Epithelial cell of alveolus of lung (primary cell): ENCODE measurements around the gene MTNR1A. TPM values are rescaled to one million over a fixed set of nuclear protein-coding genes. Genes with fewer than 3 reads are reported as not detected.

Experiments
- total RNA-seq: library from RNA; depleted of rRNA; stranded (reverse); fragments of >200 nt; gene quantifications from 2 replicates; pipeline ENCODE4 v1.2.1, GENCODE V29; 2015

The MTNR1A gene
- 0.48 TPM in 1 of 2 replicates, not detected in the other for total RNA-seq

DNA sequence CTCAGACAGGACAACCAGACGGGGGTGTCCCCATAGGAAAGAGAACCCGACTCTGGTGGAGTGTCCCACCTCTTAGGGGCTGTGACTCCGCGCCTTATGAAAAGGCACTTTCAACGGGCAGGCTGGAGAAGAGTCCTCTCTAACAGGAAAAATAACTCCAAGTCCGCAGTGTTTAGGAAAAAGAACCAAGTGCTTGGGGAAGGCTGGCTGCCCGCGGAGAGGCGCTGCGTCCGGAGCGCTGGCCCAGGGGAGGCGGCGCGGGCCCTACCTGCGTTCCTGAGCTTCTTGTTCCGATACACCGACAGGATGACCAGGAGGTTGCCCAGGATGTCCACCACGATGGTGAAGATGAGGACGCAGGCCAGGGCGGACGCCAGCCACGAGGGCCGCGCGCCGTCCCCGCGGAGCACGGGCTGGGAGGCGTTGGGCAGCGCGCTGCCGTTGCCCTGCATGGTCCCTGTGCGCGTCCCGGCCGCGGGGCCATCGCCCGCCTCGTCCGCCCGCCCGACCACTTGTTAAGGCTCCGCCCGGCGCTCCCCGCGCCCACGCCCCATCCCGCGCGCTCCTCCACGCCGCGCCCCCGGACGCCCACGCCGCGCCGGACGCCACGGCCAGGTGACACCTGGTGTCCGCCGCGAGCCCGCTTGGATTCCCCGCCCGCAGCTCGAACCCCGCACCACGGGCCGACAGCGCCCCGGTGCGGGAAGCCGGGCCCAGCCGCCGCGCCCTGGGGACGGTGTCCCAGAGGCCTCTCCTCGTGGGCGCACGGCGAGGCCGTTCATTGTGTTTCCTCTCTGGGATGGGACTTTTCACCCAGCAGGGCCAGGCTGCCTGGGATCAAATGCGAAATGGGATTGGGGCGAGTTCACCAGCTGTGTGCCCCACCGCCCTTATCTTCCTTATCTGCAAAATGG lies at the start of gene MTNR1A:
Gene MTNR1A (minus strand): TSS at position 654 of the 914 bp plus-strand sequence. CDS start 202 bp downstream, at position 452.

Other genes with a start within 250 kb of the MTNR1A start
- gene FAT1, start 168.3 kb upstream of the MTNR1A start, total RNA-seq, result 190 and 219 TPM in 2 replicates